ENCODE data around the gene NFKBIA. TPM values are rescaled to one million over a fixed set of nuclear protein-coding genes. Genes with fewer than 3 reads are reported as not detected.

NFKBIA gene
- total and polyA plus RNA-seq, 2 of the 8 experiments (the other 6 are each of a cell fraction or from before 2014, with no cell fraction given) = 25.9 to 49.7 TPM

DNA sequence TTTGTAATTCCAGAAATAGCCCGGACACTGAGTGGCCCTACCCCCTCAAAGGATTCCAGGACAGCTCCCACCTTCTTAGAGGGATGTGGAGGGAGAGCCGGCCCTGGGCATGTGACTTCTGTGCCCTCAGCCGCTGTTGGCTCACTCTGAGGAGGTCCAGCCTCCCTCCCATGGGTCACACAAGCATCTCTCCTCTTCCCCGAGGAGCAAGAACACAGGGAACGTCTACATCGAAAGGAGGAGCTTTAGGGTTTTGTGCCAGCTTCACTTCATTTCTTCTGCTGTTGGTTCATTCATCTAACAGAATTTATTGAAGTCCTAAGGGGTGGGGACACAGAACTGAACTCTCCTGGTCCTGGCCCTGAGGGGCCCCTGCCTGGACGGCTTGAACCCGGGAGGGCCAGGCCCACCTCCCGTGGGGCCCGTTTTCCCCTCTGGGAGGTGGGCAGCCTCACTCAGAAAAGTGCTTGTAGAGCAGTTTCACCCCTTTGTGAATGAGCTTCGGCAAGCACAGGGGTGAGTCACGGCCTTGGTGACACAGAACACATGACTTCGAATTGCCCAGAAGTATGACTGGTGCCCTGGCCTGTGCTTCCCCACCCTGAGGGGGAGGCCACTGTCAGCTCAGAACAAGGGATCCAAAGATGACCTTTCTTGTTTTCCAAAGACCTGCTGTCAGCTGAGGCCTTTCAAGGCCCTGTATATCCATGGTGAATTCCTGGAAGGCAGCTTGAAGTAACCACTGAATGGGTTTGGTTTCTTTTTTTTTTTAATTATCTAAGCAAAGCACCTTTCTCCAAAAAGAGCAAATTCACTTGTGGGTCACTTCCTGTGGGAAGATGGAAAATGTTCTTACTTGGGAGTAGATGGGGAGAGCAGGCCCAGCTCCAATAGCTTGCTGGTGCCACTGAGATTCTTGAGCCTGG, 39.2 kb downstream of the NFKBIA start:
- no peak overlapping the region for H4K5ac ChIP-seq (ENCODE audit: insufficient read length, low read depth, low read length)
- H4K8ac ChIP-seq (ENCODE audit: extremely low read depth, insufficient read depth, low read length) = no peak overlapping the region
- no peak for FAIRE-seq
- no peak overlapping the region for H3K23ac ChIP-seq (ENCODE audit: insufficient read length)
- peaks cover 0 to 2% of the 10 kb centered on the region in 2 experiments for H4K20me1 ChIP-seq (replicated peaks in 1 of 2; ENCODE audit: control insufficient read depth in 1 of 2, insufficient read depth in 2 of 2, low read length in 2 of 2)
- H3K23me2 ChIP-seq (ENCODE audit: low read depth, low read length) = no peaks in the 10 kb centered on the region
- no peak overlapping the region for H4K91ac ChIP-seq (replicated peaks; ENCODE audit: insufficient read length, low read length)
- no peaks in the 10 kb centered on the region for H3K9me3 ChIP-seq (ENCODE audit: insufficient read depth in 2 of 2, low read depth in 1 of 2, low read length in 1 of 2)
- WGBS, 2 experiments (ENCODE audit: extremely low coverage in 1 of 2, insufficient coverage in 1 of 2, insufficient read length in 1 of 2, insufficient replicate concordance in 2 of 2, low coverage in 1 of 2, low lambda C conversion rate in 2 of 2, missing lambda C conversion rate in 1 of 2) = 93% methylated on average over 13 of the region's 13 CpGs; no CpG with 5 or more reads in 1 of the 2 experiments
- no peak overlapping the region for H3K56ac ChIP-seq (replicated peaks; ENCODE audit: insufficient read length, low read depth, low read length)
- no peak overlapping the region for H3K18ac ChIP-seq (ENCODE audit: extremely low read depth, low read length)
- no peak overlapping the region for H2BK5ac ChIP-seq (ENCODE audit: low read depth, low read length)
- no peak overlapping the region for H3K14ac ChIP-seq (ENCODE audit: insufficient read length)
- ChIA-PET CTCF (ENCODE audit: partially characterized antibody) (interaction anchor here (0.6 to 4.3 kb wide), 10 partner anchors 9 to 225 kb away, joined by 3 to 18 read pairs (median 6); no protein-coding TSS in a partner anchor), POLR2A (ENCODE audit: partially characterized antibody) (interaction anchor here (0.9 to 4.6 kb wide), 2 partner anchors 38 to 73 kb away, joined by 3 to 30 read pairs; partner anchors contain the start of genes NFKBIA and PSMA6)
- no peak for DNase-seq (ENCODE audit: low read depth in 1 of 2, low spot score in 2 of 2)
- no peak overlapping the region for H3K4me3 ChIP-seq (ENCODE audit: extremely low read depth in 1 of 4, insufficient read depth in 2 of 4, low read depth in 3 of 4, low read length in 4 of 4)
- H3K4ac ChIP-seq (replicated peaks; ENCODE audit: insufficient read length, low read depth, low read length) = no peak overlapping the region
- 0 out of 2 replicates have a peak overlapping the region, but pooled peaks have one; percentile 9 for H2BK12ac ChIP-seq (ENCODE audit: low read depth, low read length)
- no peaks in the 10 kb centered on the region for H3K79me1 ChIP-seq (ENCODE audit: low read depth, low read length)
- H2AK5ac ChIP-seq (ENCODE audit: low read depth, low read length) = no peak overlapping the region
- H3K36me3 ChIP-seq (ENCODE audit: control insufficient read depth in 2 of 4, insufficient read depth in 4 of 4, low read length in 3 of 4) = no peaks in the 10 kb centered on the region
- no peak overlapping the region for H3K27ac ChIP-seq (ENCODE audit: low read depth, low read length)
- H3K4me2 ChIP-seq (ENCODE audit: insufficient read depth in 1 of 2, low read depth in 2 of 2, low read length in 2 of 2) = no peak overlapping the region
- H2BK15ac ChIP-seq (ENCODE audit: low read length) = no peak overlapping the region
- H2AFZ ChIP-seq (ENCODE audit: low read length) = no peak overlapping the region
- H3K27me3 ChIP-seq (replicated peaks in 1 of 4; ENCODE audit: control insufficient read depth in 3 of 4, extremely low read depth in 1 of 4, insufficient read depth in 3 of 4, low read length in 3 of 4) = no peaks in the 10 kb centered on the region
- H3K9ac ChIP-seq (replicated peaks in 1 of 4; ENCODE audit: extremely low read depth in 1 of 4, low read depth in 3 of 4, low read length in 3 of 4) = no peak overlapping the region
- no peaks in the 10 kb centered on the region for H3K79me2 ChIP-seq (ENCODE audit: control insufficient read depth in 1 of 2, insufficient read depth in 2 of 2, low read length in 2 of 2)
- H3K4me1 ChIP-seq (replicated peaks in 1 of 4; ENCODE audit: control insufficient read depth in 3 of 4, insufficient read depth in 4 of 4, low read length in 3 of 4) = peaks cover 0 to 18% (median 7%) of the 10 kb centered on the region in 4 experiments; a peak in 5 of 7 replicates
- no peak overlapping the region for H2BK120ac ChIP-seq (replicated peaks; ENCODE audit: low read depth, low read length)
- no peak overlapping the region for H2BK20ac ChIP-seq (ENCODE audit: low read length)

All from H1 (cell line).